Measurements from ENCODE around the gene ADCYAP1R1.

ADCYAP1R1 gene

DNA sequence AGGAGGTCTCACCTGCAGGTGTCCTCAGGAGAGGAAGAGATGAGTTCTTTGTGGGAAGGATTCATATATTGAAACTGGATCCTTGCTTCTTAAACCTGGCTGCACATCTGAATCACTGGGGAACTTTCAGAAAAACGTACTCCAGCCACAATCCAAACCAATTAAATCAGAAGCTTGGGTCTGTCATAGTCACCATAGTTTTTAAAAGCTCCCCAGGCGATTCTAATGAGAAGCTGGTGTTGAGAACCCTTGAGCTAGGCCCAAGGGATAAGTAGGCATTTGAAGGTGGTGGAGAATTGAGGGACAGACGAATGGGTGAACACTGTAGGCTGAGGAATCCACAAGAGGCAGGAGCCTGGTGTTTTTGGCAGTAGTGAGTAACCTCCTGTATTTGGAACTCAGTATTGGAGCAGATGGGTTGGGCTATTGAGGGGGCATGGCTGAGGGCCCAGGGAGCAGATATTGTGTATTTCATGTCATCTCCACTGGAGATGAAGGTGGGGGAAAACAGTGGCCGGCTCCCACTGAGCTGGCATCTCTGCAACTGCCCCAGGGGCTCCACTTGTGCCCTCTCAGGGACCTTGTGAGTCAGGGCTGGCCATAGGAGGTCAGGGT, 14.5 kb downstream of the ADCYAP1R1 start:
- H3K9ac ChIP-seq (ENCODE audit: low read depth, low read length, poor library complexity, severe bottlenecking): no peak overlapping the region
- no peaks in the 10 kb centered on the region for H3K36me3 ChIP-seq (ENCODE audit: insufficient read depth, low read length)
- TF ChIP-seq EZH2phosphoT487 (IDR thresholded peaks at IDR 0.05; ENCODE audit: borderline replicate concordance): no peak
- TF ChIP-seq, protein P1, sequence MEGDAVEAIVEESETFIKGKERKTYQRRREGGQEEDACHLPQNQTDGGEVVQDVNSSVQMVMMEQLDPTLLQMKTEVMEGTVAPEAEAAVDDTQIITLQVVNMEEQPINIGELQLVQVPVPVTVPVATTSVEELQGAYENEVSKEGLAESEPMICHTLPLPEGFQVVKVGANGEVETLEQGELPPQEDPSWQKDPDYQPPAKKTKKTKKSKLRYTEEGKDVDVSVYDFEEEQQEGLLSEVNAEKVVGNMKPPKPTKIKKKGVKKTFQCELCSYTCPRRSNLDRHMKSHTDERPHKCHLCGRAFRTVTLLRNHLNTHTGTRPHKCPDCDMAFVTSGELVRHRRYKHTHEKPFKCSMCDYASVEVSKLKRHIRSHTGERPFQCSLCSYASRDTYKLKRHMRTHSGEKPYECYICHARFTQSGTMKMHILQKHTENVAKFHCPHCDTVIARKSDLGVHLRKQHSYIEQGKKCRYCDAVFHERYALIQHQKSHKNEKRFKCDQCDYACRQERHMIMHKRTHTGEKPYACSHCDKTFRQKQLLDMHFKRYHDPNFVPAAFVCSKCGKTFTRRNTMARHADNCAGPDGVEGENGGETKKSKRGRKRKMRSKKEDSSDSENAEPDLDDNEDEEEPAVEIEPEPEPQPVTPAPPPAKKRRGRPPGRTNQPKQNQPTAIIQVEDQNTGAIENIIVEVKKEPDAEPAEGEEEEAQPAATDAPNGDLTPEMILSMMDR (conservative IDR thresholded peaks at IDR 0.05; ENCODE audit: low read length): no peak

DNA sequence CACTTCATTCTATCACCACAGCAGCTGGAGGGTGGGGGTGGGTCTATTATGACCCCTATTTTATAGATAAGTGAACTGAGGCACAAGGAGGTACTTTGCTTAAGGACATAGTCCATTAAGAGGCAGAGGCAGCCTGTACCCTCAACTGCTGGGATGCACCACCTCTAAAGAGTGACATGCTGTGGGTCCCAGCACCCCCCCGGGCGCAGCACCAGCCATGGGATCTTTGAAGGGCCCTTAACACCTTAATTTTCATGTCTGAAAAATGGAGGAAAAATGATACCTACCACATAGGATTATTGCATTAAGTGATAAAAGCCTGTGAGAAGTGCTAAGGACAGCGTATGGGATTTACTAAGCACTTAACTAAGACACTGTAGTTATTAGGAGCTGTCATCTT, 15.4 kb downstream of the ADCYAP1R1 start:
- Histone ChIP-seq H3K36me3 (ENCODE audit: insufficient read depth, low read length) (no peaks in the 10 kb centered on the region), H3F3A (ENCODE audit: low read depth) (no peaks in the 10 kb centered on the region), H4K20me1 (ENCODE audit: insufficient read depth, low read length, poor library complexity, severe bottlenecking) (no peaks in the 10 kb centered on the region), H3K4me3 (ENCODE audit: low read length, poor library complexity, severe bottlenecking) (no peak overlapping the region), H3K9ac (ENCODE audit: low read depth, low read length, poor library complexity, severe bottlenecking) (no peak overlapping the region), H3K4me2 (ENCODE audit: low read depth, low read length, poor library complexity, severe bottlenecking) (no peak overlapping the region), H3K9me2 (replicated peaks; ENCODE audit: low read depth, low read length) (no peaks in the 10 kb centered on the region), H2AFZ (ENCODE audit: low read length) (no peak overlapping the region), H3K27me3 (ENCODE audit: insufficient read depth, low read length, poor library complexity, severe bottlenecking) (no peaks in the 10 kb centered on the region), H3K4me1 (ENCODE audit: insufficient read depth, low read length, poor library complexity, severe bottlenecking) (no peaks in the 10 kb centered on the region), H3K79me2 (ENCODE audit: insufficient read depth, low read length) (no peaks in the 10 kb centered on the region), H3K9me3 (ENCODE audit: insufficient read depth, low read depth, low read length) (no peaks in the 10 kb centered on the region)
- TF ChIP-seq, protein P1 (conservative IDR thresholded peaks at IDR 0.05; ENCODE audit: low read length): no peak
- no peak for TF ChIP-seq EZH2phosphoT487 (IDR thresholded peaks at IDR 0.05; ENCODE audit: borderline replicate concordance)

More for the DNA sequence above, 14.5 kb downstream of the ADCYAP1R1 start:
- Histone ChIP-seq H3K79me2 (ENCODE audit: insufficient read depth, low read length) (no peaks in the 10 kb centered on the region), H3K4me1 (ENCODE audit: insufficient read depth, low read length, poor library complexity, severe bottlenecking) (no peaks in the 10 kb centered on the region), H3F3A (ENCODE audit: low read depth) (no peaks in the 10 kb centered on the region), H4K20me1 (ENCODE audit: insufficient read depth, low read length, poor library complexity, severe bottlenecking) (no peaks in the 10 kb centered on the region), H3K4me2 (ENCODE audit: low read depth, low read length, poor library complexity, severe bottlenecking) (no peak overlapping the region), H3K9me2 (replicated peaks; ENCODE audit: low read depth, low read length) (no peaks in the 10 kb centered on the region), H2AFZ (ENCODE audit: low read length) (no peak overlapping the region), H3K27me3 (ENCODE audit: insufficient read depth, low read length, poor library complexity, severe bottlenecking) (no peaks in the 10 kb centered on the region), H3K9me3 (ENCODE audit: insufficient read depth, low read depth, low read length) (no peaks in the 10 kb centered on the region), H3K4me3 (ENCODE audit: low read length, poor library complexity, severe bottlenecking) (no peak overlapping the region)

DNA sequence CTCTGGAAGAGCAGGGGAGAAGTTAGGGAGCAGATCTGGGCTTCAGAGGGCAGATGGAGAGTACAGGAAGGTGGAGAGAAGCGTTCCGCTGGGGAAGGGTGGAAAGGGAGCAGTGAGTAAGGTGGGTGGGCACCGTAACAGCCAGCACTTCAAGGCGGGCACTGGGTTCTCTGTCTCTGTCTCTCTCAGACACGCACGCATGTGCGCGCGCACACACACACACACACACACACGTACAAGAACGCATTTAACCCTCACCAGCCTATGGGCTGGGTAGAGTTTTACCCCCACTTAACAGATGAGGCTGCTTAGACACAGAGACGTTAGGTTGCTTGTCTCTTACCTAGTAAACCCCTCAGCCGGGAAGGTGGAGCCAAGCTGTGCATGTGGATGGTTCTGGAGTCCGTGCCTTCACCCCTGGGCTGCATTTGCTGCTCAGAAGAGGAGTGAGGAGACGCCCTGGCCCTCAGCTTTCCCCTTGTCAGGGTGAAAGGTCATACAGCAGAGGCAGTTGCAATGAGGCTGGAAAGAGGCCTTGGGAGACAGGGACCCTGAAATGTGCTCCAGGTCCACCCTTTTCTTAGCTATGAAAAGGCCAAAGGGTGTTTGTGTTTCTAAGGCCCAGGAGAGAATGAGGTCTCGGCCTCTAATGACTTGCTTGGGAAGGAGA, 16.0 kb downstream of the ADCYAP1R1 start:
- Histone ChIP-seq H3K4me3 (ENCODE audit: low read length, poor library complexity, severe bottlenecking) (no peak overlapping the region), H3K9ac (ENCODE audit: low read depth, low read length, poor library complexity, severe bottlenecking) (no peak overlapping the region), H3K9me2 (replicated peaks; ENCODE audit: low read depth, low read length) (no peaks in the 10 kb centered on the region), H3K4me1 (ENCODE audit: insufficient read depth, low read length, poor library complexity, severe bottlenecking) (no peaks in the 10 kb centered on the region), H2AFZ (ENCODE audit: low read length) (no peak overlapping the region), H4K20me1 (ENCODE audit: insufficient read depth, low read length, poor library complexity, severe bottlenecking) (no peaks in the 10 kb centered on the region), H3K36me3 (ENCODE audit: insufficient read depth, low read length) (no peaks in the 10 kb centered on the region), H3K27me3 (ENCODE audit: insufficient read depth, low read length, poor library complexity, severe bottlenecking) (no peaks in the 10 kb centered on the region), H3K79me2 (ENCODE audit: insufficient read depth, low read length) (no peaks in the 10 kb centered on the region), H3K4me2 (ENCODE audit: low read depth, low read length, poor library complexity, severe bottlenecking) (no peak overlapping the region), H3K9me3 (ENCODE audit: insufficient read depth, low read depth, low read length) (no peaks in the 10 kb centered on the region), H3F3A (ENCODE audit: low read depth) (no peaks in the 10 kb centered on the region)
- TF ChIP-seq, protein P1 (conservative IDR thresholded peaks at IDR 0.05; ENCODE audit: low read length): no peak
- no peak for TF ChIP-seq EZH2phosphoT487 (IDR thresholded peaks at IDR 0.05; ENCODE audit: borderline replicate concordance)
